CD4-positive, alpha-beta T cell (primary cell): Measurements from ENCODE around the gene ASB4. TPM values are rescaled to one million over a fixed set of nuclear protein-coding genes. Genes with fewer than 3 reads are reported as not detected.

ENCODE experiments used
- ATAC-seq: fragments of 200-7000 bp; cut with Tn5 transposase; one replicate; pipeline ENCODE4 v1.10.0; 2022; ENCODE audit warnings: mild to moderate bottlenecking; ENCODE audit not compliant: poor library complexity
- CTCF ChIA-PET: fragments of 350-600 bp; sonication (Branson Sonifier 250); formaldehyde crosslinking; loops from one replicate; lab custom pipeline; 2021; ENCODE audit warnings: antibody characterized with exemption, inconsistent platforms; lab: Charles Lee
- POLR2A ChIA-PET: fragments of 350-600 bp; sonication (Branson Sonifier 250); formaldehyde crosslinking; loops from one replicate; lab custom pipeline; 2021; ENCODE audit warnings: antibody characterized with exemption, inconsistent platforms; lab: Charles Lee
- DNase-seq, 14 experiments: peaks; one replicate each; pipeline ENCODE4 v3.0.0-alpha.2; 2013 to 2020; ENCODE audit warnings: mixed read lengths in 2 of 14
- H3K27ac ChIP-seq, 2 donors: one replicate each; pipeline versions ENCODE4 v1.5.1 to v1.7.0; 2013; ENCODE audit warnings: low read length in 2 of 2, low read depth in 1 of 2, mild to moderate bottlenecking in 1 of 2
- H3K27me3 ChIP-seq, 2 experiments: 1 replicate in 1 of 2; 2 replicates in 1 of 2; pipeline versions ENCODE4 v1.6.1 to v1.7.0; 2013; ENCODE audit warnings: low read length in 2 of 2, control low read depth in 1 of 2, mild to moderate bottlenecking in 1 of 2, moderate library complexity in 1 of 2; ENCODE audit not compliant: insufficient read depth in 2 of 2, control insufficient read depth in 1 of 2
- H3K36me3 ChIP-seq: one replicate; pipeline ENCODE4 v1.6.1; 2013; ENCODE audit warnings: low read length, control low read depth; ENCODE audit not compliant: insufficient read depth
- H3K4me1 ChIP-seq: one replicate; pipeline ENCODE4 v1.6.1; 2013; ENCODE audit warnings: low read length, control low read depth; ENCODE audit not compliant: insufficient read depth
- H3K4me3 ChIP-seq: one replicate; pipeline ENCODE4 v1.5.1; 2013; ENCODE audit warnings: mild to moderate bottlenecking, low read length, moderate library complexity
- H3K9me3 ChIP-seq, 2 experiments: 1 replicate in 1 of 2; 2 replicates in 1 of 2; pipeline versions ENCODE4 v1.6.1 to v1.7.0; 2013; ENCODE audit warnings: low read length in 2 of 2, mild to moderate bottlenecking in 2 of 2, control low read depth in 1 of 2, moderate library complexity in 1 of 2; ENCODE audit not compliant: control insufficient read depth in 1 of 2, insufficient read depth in 1 of 2
- H3K27ac Mint-ChIP-seq: one replicate; pipeline ENCODE4 v1.8.0; 2020; ENCODE audit warnings: mixed read lengths
- H3K27me3 Mint-ChIP-seq: one replicate; pipeline ENCODE4 v1.8.0; 2021; ENCODE audit warnings: mixed read lengths
- H3K36me3 Mint-ChIP-seq: one replicate; pipeline ENCODE4 v1.8.0; 2021; ENCODE audit warnings: low read depth, mixed read lengths
- H3K4me1 Mint-ChIP-seq: one replicate; pipeline ENCODE4 v1.8.0; 2021; ENCODE audit warnings: low read depth, mixed read lengths
- H3K4me3 Mint-ChIP-seq: one replicate; pipeline ENCODE4 v1.8.0; 2020; ENCODE audit warnings: mild to moderate bottlenecking, mixed read lengths
- H3K9me3 Mint-ChIP-seq: one replicate; pipeline ENCODE4 v1.8.0; 2020; ENCODE audit warnings: mixed read lengths
- CTCF ChIP-seq: fragments of 200-600 bp; IDR thresholded peaks from one replicate; pipeline ENCODE4 v1.8.0; 2022; ENCODE audit warnings: antibody characterized with exemption, mild to moderate bottlenecking
- intact Hi-C, 2 experiments: fragments of 100-400 bp; cut with DNase I in 1 of 2; cut with micrococcal nuclease in 1 of 2; formaldehyde crosslinking; loops; one replicate each; pipeline versions ENCODE4 v1.15.1 to v1.9.0; 2023 to 2025; cut with DNase I, micrococcal nuclease
- total RNA-seq, 174 experiments: library from RNA in 2 of 174; stranded (reverse) in 2 of 174; gene quantifications; one replicate each; pipeline ENCODE4 v1.2.3 and lab custom pipeline; 2021 to 2026

Gene ASB4
- total RNA-seq, 2 experiments from 2014 or later = not detected

- H3K27me3 ChIP-seq = no peaks in the 10 kb centered on the region
- intact Hi-C loops = no loop called here
- POLR2A ChIA-PET = no interaction called here
- H3K27ac ChIP-seq = no peak overlapping the region
- CTCF ChIA-PET = no interaction called here
- H3K4me3 ChIP-seq = no peak overlapping the region
- H3K9me3 ChIP-seq = no peaks in the 10 kb centered on the region
- Mint-ChIP-seq H3K4me3 (no peak overlapping the region), H3K4me1 (no peaks in the 10 kb centered on the region), H3K9me3 (no peaks in the 10 kb centered on the region), H3K27ac (no peak overlapping the region), H3K36me3 (no peaks in the 10 kb centered on the region), H3K27me3 (peaks cover under 1% of the 10 kb centered on the region)
- no peak for TF ChIP-seq CTCF
- DNase-seq = no peak
- no peak for ATAC-seq
- no peaks in the 10 kb centered on the region for H3K36me3 ChIP-seq
- H3K4me1 ChIP-seq = no peaks in the 10 kb centered on the region
Observed at GRCh38 chr7:95589766-95590165, 104.0 kb downstream of the ASB4 start.

Other genes with a start within 250 kb of the ASB4 start
- not detected for gene PON1, start 161.4 kb upstream of the ASB4 start, total RNA-seq
- not detected for gene PON3, start 89.6 kb upstream of the ASB4 start, total RNA-seq
- 1 to 10 TPM; 5.4 to 6.7 TPM for gene PON2, start 50.9 kb upstream of the ASB4 start, total RNA-seq
- not detected for gene PDK4, start 110.6 kb downstream of the ASB4 start, total RNA-seq